T-helper 9 cell (primary cell): Measurements from ENCODE around the gene CORO1C.
"Not testable (repeated sequence)": the region's sequence is repeated elsewhere in the genome, so short reads cannot be mapped to it uniquely, and the experiment has no call there.

Experiments used
- DNase-seq: peaks from one replicate; pipeline ENCODE4 v3.0.0-alpha.2; 2020

CORO1C gene

DNA sequence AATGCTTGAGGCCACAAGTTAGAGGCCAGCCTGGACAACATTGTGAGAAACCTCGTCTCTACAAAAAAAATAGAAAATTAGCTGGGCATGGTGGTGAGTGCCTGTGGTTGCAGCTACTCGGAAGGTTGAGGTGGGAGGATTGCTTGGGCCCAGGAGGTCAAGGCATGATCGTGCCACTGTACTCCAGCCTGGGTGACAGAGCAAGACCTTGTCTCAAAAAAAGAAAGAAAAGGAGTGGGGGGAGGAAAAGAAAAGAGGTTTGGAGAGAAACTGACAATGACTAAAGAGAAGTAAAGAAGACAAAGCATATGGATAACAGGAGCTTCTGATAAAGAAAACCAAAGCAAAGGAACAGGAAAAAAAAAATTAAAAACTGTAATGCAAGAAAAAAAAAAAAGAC lies 60.2 kb downstream of the CORO1C start:
- no peak for DNase-seq

DNA sequence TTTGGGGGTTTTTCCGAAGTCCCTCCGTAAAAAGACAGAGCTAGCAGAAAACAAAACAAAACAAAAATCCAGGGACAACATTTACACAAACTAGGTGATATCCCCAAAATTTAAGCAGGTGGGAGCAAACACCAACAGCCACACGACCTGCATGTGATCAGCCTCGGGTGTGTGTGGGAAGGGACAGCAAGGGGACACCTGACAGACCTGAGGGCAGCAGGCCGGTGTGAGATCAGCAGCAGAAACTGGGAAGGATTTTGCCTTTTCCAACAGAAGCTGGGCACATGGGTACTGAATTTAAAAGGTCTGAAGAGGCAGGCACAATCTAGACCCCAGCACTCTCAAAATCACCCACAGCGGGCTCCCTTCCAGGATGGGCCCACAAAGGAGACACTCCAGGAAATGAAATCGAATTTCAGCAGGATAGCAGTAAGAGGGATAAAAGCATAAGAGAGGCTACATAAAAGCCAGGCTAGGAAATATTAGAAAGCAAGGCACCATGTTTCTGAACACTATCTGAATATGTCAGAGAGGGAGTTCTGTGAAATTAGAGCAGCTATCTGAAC lies 61.2 kb downstream of the CORO1C start:
- no peak for DNase-seq

DNA sequence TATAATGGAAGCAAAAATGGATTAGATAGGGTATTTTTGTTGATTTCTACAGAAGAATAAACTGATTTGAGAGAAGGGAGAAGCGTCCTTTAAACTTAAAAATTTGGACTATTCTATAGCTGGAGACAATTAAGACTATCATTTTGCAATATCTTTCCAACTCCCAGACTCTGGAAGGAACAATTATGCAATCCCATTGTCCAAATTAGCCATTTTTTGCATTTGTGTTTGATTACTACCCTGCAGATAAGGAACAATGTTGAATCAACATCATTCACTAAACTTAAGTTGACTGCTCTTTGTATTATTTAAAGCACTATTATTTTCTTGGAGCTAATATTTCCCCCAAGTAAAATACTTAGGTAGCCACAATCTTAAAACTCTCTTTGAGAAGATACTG lies 62.8 kb downstream of the CORO1C start:
- no peak for DNase-seq

DNA sequence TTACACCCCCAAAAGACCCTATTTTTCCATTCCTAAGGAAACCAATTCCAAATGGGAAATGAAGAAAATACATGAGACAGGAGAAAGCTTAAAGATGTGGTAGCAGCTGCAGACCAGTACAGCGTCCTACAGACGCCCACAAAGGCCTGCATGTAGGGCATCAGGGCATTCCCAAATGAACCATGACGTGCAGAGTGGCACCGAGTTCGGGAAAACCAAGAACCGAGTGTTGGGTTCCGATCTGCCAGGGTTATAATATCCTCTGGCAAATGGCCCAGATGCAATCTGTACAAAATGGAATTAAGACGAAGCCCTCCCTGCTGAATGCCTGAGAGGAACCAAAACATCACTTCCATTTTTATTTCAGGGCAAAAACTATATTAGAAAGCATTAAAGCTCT lies 63.3 kb downstream of the CORO1C start:
- DNase-seq: no peak

DNA sequence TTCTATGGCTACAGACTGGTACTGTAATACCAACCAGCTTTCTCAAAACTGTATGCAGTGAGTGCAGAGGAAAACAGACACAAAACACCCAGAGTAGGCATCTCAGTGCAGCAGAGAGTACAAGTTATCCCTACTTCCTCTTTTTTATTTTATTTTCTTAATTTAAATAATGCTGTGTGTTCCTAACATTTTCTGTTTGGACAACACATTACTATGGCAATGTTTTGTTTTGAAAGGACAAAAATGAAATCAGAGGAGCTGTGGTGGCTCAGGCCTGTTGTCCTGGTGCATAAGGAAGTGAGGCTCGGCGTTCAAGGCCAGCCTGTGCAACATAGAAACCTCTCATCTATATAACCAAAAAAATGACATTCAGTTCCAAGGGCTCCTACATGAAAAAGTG lies 64.0 kb downstream of the CORO1C start:
- no peak for DNase-seq

DNA sequence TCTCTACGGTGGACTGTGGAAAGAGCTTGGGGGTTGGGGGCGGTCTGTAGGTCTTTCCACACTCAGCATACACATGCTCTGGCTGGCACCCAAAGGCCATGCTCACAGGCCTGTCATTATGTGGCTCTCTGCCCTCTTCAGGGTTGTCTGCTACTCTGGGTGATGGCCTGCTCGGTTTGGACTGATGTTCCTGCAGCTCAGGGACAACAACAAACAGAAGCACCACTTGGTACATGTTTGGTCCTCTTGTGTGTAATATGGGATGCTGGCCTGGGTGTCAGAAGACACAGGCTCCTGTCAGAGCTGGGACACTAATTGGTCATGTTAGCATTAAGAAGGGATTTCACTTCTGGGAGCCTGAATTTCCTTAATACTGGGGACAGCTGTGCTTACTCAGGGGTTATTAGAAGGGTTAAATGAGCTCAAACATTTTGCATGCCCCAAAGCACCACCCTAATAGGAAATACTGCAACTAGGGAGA lies 64.9 kb downstream of the CORO1C start:
- no peak for DNase-seq

DNA sequence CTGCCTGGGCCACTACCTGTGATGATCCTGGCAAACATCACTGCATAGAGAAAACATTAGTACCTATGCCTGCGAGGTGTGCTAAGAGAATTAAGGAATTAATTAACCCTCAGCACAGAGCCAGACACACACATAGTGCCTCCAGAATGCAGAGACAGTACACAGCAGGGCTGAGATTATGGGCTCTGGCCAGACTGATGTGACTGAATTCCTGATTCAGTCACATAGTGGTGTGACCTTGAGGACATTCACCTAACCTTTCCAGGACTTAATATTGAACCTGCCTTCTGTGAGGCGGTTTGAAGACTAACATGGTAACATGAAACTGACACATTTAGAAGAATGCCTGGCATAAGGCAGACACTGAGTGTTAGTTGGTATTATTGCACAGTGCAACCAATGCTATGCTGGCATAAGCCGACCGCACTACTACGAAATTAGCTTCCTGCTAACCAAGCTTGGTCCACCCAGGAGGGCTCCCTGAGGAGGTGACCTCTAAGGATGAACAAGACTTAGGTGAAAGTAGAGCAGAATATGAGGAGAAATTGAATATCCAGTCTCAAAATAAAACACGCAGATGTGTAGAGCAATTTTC lies 65.6 kb downstream of the CORO1C start:
- DNase-seq: no peak

DNA sequence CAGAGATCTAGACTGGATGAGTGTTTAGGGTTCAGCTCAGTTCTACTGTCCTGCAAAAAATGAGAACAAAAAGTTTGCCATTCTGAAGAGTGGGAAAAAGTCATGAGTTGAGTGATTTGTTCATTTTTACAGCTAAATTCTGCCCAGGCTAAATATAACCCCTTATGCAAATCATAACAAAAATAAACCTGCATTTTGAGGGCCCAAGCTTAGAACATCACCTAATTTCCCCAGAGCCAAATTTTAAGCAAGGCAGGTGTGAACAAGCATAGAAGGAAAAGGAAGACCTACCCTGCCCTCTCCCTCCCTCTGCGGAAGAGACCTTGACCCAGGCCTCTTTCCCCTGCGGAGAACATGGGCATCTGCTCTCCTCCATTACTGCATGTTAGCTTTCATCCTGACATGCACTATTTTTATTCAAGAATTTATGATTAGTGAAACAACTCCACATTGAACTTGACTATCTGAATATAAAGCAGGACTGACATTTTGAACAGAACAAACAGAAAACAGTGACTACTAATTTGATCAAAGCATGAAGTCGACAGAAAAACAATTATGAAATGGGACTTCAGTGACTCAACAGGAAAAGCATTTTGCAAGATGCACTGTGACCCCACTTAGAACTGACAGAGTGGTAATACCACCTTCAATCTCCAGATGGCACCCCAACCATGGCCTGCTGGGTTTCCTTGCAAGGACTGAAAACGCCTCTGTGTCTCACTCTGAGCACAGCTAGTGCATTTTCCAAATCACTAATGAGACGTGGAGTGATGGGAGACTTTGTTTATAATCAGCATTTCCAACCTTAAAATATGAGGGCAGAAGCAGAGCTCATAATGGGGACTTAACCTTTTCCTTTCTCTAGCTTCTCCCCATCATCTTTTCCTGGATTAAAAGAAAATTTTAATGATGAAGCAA lies 66.7 kb downstream of the CORO1C start:
- peak; percentile 64 for DNase-seq

DNA sequence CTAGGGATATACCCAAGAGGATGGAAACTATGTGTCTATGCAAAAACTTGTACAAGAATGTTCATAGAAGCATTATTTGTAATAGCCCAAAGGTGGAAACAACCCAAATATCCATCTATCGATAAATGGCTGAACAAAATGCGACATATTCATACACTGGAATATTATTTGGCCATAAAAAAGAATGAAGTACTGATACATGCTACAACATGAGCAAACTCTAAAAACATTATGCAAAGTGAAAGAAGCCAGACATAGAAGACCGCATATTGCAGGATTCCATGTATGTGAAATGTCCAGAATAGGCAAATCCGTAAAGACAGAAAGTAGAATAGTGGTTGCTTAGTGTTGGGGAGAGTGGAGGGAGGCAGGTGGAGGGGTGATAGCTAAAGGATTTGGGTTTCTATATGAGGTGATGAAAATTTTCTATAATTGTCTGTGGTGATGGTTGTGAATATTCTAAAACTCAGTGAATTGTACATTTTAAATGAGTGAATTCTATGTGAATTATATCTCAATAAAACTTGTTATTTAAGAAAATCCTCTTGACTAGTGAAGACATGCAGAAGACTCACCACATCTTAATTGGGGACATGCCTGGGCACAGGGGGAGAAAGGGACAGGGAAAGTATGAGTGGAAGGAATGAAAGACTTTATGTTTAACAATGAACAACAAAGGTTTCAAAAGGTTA lies 67.8 kb downstream of the CORO1C start:
- DNase-seq: no peak

DNA sequence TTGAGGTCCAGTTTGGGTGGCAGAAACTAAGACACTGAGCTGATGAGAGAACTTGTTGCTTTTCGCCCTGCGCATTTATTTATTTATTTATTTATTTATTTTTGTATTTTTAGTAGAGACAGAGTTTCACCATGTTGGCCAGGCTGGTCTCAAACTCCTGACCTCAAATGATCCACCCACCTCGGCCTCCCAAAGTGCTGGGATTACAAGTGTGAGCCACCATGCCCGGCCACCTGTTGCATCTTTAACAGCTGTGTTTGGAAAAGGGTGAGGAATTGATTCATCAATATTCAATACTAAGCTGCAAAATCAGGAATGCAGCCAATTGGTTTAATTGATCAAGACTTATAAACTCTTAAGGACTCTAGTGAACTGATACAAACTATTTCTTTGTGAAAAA lies 73.2 kb downstream of the CORO1C start:
- DNase-seq: not testable (repeated sequence)

DNA sequence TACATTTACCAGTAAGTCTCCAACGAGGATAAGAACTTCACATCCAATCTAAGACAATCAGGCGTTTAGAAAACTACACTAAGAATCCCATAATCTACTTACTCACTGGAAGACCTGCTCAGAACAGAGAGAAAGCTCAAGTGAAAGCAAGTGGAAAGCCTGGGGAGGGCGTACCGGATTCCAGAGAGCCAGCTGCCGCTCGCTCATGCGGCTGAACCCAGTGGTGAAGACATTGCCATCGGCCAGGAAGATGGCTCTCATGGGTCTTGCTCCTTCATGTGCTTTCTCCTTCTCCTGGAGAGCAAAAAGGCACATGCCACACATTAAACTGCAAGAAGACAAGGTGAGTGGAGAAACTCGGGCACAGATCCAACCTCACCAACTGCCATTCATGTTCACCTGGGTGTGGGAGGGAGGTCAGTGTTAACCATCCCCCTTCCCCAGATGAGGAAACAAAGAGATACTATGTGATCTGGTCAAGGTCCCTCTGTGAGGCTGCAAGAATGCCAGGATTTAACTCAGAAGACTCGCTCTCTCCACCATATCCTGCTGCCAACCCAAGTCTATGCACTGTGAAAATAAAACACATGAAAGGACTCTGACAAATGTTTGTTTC lies 74.1 kb downstream of the CORO1C start:
- no peak for DNase-seq

DNA sequence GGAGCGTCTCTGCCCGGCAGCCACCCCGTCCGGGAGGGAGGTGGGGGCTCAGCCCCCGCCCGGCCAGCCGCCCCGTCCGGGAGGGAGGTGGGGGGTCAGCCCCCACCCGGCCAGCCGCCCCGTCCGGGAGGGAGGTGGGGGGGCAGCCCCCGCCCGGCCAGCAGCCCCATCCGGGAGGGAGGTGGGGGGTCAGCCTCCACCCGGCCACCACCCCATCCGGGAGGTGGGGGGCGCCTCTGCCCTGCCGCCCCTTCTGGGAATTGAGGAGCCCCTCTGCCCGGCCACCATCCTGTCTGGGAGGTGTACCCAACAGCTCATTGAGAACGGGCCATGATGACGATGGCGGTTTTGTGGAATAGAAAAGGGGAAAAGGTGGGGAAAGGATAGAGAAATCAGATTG lies 75.1 kb downstream of the CORO1C start:
- DNase-seq: not testable (repeated sequence)

DNA sequence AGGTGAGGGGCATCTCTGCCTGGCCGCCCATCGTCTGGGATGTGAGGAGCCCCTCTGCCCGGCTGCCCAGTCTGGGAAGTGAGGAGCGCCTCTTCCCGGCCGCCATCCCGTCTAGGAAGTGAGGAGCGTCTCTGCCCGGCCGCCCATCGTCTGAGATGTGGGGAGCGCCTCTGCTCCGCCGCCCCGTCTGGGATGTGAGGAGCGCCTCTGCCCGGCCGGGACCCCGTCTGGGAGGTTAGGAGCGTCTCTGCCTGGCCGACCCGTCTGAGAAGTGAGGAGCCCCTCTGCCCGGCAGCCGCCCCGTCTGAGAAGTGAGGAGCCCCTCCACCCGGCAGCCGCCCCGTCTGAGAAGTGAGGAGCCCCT lies 75.5 kb downstream of the CORO1C start:
- not testable (repeated sequence) for DNase-seq

DNA sequence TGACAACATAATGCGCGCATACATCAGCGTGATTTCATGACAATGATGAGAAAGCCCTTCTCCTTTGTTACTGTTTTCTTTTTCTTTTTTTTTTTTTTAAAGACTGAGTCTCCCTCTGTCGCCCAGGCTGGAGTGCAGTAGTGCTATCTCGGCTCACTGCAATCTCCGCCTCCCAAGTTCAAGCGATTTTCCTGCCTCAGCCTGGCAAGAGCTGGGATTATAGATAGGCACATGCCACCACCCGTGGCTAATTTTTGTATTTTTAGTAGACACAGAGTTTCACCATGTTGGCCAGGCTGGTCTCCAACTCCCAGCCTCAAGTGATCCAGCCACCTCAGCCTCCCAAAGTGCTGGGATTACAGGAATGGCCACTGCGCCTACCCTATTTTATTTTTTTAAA lies 76.7 kb downstream of the CORO1C start:
- DNase-seq: not testable (repeated sequence)

DNA sequence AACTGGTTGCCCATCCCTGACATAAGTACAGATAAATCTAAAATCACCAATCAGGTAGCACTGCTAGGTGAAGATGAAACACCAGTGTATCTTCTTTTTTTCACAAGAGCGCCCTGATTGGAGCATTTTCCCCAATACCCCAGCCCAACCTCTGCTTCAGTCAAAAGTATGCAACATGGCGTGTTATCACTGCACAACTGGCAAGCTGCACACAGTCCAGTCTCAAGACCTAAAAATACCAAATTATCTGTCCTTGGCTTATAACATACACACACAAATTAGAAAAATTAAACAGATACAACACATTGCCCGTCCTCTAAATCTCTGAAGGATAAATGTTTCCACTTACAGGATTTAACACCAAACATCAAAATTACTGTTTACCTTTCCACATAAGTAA lies 77.4 kb downstream of the CORO1C start:
- no peak for DNase-seq

DNA sequence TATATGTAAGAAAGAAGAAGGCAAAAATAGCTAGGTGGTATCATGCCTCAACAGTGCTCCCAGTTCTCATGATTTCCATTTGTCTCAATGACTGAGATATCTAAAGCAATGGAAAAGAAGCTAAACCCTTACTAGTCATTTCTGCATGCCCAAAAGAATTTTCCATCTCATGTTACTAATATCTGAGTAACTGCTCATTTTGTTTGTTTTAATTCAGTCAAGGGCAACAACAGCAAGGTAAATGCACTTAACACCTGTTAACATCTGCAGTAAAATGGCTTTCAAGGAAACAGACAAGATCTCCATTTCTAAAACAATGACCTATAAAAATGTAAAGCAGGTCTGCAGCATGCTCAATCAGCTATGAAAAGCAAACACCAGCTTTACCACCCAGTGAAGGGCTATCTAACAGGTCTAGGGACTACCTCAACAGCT lies 78.2 kb downstream of the CORO1C start:
- no peak for DNase-seq

DNA sequence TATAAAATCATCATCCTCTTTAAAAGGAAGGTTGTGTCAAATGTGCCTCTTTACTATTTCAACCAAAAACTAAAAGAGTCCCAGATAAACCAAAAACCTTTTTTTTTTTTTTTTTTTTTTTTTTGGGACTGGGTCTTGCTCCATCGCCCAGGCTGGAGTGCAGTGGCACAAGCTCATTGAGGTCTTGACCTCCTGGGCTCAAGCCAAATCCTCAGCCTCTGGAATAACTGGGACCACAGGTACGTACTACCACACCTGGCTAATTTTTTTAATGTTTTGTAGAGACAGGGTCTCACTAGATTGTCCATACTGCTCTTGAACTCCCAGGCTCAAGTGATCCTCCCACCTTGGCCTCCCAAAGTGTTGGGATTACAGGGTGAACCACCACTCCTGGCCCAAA lies 81.2 kb downstream of the CORO1C start:
- DNase-seq: no peak

DNA sequence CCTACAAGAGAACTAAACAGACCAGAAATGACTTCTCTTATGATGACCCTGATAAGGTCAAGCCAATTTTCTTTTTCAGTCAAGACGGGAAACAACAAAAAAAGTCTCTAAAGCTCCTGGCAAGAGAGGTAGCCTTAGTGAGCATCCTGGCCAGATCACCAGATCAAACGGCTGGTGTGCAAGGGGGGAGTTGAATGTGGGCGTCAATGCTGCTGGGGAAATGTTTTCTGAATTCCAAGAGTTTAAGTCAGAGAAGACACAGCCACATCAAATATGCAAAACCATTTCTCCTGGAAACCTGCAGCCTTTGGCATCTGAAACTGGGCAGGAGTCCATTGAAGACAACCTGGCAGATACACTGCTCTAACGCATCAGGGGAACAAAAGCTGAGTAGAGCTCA lies 81.6 kb downstream of the CORO1C start:
- DNase-seq: no peak

DNA sequence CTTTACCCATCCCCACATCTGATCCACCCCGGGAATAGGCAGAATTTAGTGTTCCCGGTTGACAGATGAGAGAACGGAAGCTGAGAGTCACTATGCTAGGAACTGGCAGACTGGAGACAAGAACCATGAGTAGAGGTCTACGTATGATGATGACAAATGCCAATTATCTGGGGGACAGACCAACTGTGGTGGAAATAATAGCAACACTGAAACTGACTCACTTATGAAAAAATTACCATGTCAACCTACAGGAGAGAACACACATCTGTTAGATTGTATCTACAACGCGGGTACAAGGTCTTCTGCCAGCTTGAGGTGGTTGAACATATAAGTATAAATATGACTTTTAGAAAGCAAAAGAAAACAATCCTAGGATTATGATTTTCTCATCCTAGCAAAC lies 82.2 kb downstream of the CORO1C start:
- no peak for DNase-seq

DNA sequence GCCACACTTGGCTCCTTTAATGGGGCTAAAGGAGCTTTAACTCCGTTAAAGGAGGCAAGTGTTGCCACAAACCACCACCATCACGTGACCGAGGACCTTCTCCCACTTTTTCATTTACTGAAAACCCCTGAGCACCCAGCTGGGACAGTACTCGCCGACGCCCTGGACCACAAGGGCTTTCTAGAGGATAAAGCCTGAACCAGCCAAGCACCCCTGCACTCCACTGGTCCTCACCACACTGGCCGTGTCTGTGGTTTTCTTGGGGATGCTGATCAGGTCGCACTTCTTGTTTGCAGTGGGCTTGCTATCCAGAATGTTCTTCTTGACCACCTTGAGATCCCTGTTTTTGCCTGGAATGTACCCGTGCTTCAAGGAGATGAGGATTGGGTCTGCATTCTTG lies 82.9 kb downstream of the CORO1C start:
- no peak for DNase-seq

DNA sequence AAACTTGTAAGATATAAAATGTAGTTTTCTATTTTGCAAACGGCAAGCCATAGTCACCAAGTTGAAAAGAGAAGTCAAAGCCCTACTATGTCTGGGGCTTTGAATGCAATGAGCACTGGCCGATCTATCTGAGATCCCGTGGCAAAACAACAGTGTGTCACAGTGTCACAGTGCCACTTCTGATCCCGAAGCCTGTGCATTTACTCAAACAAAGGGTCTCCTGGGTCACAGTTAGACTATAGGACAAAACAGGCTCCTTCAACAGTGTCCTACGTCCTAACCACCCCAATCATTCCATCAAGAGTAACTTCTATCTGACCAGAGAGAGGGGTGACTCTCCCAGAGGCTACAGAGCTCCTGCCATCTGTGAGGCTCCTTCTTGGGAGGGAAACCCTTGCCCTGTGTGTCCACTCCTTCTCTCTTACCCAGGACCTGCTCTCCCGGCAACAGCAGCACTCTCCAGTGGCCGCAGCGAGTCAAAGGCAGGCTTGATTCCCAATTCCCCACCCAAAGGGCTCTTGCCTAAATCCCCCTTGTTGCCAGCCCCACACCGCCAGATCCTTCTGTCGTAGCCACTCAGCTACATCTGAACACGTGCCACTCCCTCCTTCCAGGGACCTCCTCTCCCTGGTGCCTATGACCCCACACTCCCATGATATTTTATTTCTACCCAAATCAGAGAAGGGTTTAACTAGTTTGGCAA lies 83.6 kb downstream of the CORO1C start:
- no peak for DNase-seq
